ENCODE measurements around the gene KLHL22. TPM values are rescaled to one million over a fixed set of nuclear protein-coding genes. Genes with fewer than 3 reads are reported as not detected.
"Not testable (repeated sequence)": the region's sequence is repeated elsewhere in the genome, so short reads cannot be mapped to it uniquely, and the experiment has no call there.

Gene KLHL22
- total RNA-seq, 1 experiment from 2014 or later = 20.0 TPM

DNA sequence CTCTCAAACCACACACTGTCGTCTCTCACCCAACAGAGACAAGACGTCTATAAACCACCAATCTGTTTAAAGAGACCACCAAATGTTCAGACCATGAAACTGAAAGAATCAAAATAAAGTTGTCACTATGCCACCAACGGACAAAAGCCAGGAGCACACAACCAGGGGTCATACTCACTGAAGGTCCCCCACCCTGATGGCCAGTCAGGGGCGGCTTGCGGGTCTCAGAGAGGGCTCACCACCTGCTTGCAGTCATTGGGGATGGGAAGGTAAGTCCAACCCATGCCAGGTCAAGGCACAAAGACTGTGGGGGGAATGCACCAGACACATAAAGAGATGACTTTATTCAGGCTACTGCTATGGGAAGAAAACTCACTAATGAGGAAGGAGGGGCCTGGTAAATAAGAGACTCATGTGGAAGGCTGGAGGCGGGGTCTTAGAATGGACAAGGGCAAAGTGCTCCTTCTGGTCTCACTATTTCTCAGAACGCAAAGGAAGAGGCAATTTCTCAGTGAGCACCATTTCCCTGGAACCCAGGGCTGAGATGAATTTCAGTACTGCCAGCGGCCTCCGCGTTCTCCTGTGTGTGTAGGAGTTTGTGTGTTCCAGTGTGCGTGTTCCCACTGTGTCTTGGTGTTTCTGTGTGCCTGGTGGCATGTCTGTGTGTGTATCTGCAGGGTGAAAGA lies 75.3 kb downstream of the KLHL22 start:
- H3K4me1 ChIP-seq (replicated peaks; ENCODE audit: insufficient read depth) = no peaks in the 10 kb centered on the region
- no peak overlapping the region for H2AFZ ChIP-seq
- H3K36me3 ChIP-seq (ENCODE audit: low read depth) = no peaks in the 10 kb centered on the region
- ChIA-PET POLR2A (ENCODE audit: unreplicated experiment) (no interaction called here), CTCF (no interaction called here)
- intact Hi-C loops (cut with micrococcal nuclease; ENCODE audit: unreplicated experiment) = no loop called here
- H3K27ac ChIP-seq = no peak overlapping the region
- H3K9me2 ChIP-seq (ENCODE audit: insufficient read depth) = no peaks in the 10 kb centered on the region
- H3K9me3 ChIP-seq (ENCODE audit: insufficient read depth, low read depth) = no peaks in the 10 kb centered on the region
- H3K4me3 ChIP-seq = no peak overlapping the region
- BruUV-seq (replicated peaks) = no TSS peak
- no peaks in the 10 kb centered on the region for H3F3A ChIP-seq (ENCODE audit: insufficient read depth, low read depth)
- H3K79me2 ChIP-seq (ENCODE audit: low read depth) = no peaks in the 10 kb centered on the region
- H3K27me3 ChIP-seq (ENCODE audit: insufficient read depth, low read depth) = no peaks in the 10 kb centered on the region
- DNase-seq = no peak
- TF ChIP-seq EZH2 (IDR thresholded peaks at IDR 0.05; ENCODE audit: low read depth) = no peak
- TF ChIP-seq, protein P1, sequence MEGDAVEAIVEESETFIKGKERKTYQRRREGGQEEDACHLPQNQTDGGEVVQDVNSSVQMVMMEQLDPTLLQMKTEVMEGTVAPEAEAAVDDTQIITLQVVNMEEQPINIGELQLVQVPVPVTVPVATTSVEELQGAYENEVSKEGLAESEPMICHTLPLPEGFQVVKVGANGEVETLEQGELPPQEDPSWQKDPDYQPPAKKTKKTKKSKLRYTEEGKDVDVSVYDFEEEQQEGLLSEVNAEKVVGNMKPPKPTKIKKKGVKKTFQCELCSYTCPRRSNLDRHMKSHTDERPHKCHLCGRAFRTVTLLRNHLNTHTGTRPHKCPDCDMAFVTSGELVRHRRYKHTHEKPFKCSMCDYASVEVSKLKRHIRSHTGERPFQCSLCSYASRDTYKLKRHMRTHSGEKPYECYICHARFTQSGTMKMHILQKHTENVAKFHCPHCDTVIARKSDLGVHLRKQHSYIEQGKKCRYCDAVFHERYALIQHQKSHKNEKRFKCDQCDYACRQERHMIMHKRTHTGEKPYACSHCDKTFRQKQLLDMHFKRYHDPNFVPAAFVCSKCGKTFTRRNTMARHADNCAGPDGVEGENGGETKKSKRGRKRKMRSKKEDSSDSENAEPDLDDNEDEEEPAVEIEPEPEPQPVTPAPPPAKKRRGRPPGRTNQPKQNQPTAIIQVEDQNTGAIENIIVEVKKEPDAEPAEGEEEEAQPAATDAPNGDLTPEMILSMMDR (conservative IDR thresholded peaks at IDR 0.05) = no peak
- H3K4me2 ChIP-seq = no peak overlapping the region
- H4K20me1 ChIP-seq (ENCODE audit: insufficient read depth) = no peaks in the 10 kb centered on the region

DNA sequence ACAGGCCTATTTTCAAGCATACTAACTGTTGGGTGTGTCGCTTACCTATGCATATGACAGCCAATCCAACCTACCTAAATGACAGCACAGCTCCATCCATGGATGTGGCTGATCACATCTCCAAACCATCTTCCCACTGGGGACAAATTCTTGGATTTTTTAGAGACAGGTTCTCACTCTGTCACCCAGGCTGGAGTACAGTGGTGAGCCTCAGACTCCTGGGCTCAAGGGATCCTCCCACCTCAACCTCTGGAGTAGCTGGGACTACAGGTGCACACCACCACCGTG lies 76.0 kb downstream of the KLHL22 start:
- no peaks in the 10 kb centered on the region for H3K9me3 ChIP-seq (ENCODE audit: insufficient read depth, low read depth)
- H3K4me1 ChIP-seq (replicated peaks; ENCODE audit: insufficient read depth) = no peaks in the 10 kb centered on the region
- H4K20me1 ChIP-seq (ENCODE audit: insufficient read depth) = no peaks in the 10 kb centered on the region
- no peak overlapping the region for H2AFZ ChIP-seq
- TF ChIP-seq EZH2 (IDR thresholded peaks at IDR 0.05; ENCODE audit: low read depth) = no peak
- intact Hi-C loops (cut with micrococcal nuclease; ENCODE audit: unreplicated experiment) = loop anchor here (2.0 to 5.0 kb wide), 2 partner anchors 187 to 262 kb away; no protein-coding TSS in a partner anchor
- H3K27me3 ChIP-seq (ENCODE audit: insufficient read depth, low read depth) = no peaks in the 10 kb centered on the region
- H3F3A ChIP-seq (ENCODE audit: insufficient read depth, low read depth) = no peaks in the 10 kb centered on the region
- no peaks in the 10 kb centered on the region for H3K79me2 ChIP-seq (ENCODE audit: low read depth)
- BruUV-seq (replicated peaks) = no TSS peak
- CTCF ChIA-PET = no interaction called here
- no peak for DNase-seq
- no peak overlapping the region for H3K4me3 ChIP-seq
- H3K27ac ChIP-seq = no peak overlapping the region
- POLR2A ChIA-PET (ENCODE audit: unreplicated experiment) = no interaction called here
- no peaks in the 10 kb centered on the region for H3K36me3 ChIP-seq (ENCODE audit: low read depth)
- no peak overlapping the region for H3K4me2 ChIP-seq
- H3K9me2 ChIP-seq (ENCODE audit: insufficient read depth) = no peaks in the 10 kb centered on the region

DNA sequence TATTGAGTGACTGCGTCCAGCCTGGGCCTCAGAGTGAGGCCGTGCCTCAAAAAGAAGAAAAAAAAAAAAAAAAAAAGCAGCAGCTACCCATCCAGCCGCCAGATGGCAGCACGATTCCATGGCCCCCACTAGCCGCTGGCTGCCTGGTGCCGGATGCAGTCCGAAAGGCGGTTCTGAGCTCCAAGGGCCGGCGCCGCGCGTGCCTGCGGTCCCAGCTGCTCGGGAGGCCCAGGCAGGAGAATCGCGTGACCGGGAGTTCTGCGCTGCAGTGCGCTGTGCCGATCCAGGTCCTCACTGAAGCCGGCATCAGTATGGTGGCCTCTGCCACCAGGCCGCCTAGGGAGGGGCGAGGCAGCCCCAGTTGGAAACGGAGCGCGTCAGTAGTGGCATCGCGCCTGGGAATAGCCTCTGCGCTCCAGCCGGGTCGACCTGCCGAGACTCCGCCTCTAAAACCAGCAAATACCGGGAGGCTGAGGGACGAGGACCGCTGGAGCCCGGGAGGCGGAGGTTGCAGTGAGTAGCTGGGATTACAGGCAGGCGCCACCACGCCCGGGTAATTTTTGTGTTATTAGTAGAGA lies 77.3 kb downstream of the KLHL22 start:
- H4K20me1 ChIP-seq (ENCODE audit: insufficient read depth) = no peaks in the 10 kb centered on the region
- CTCF ChIA-PET = interaction anchor here (0.5 to 0.8 kb wide), 5 partner anchors 30 to 123 kb away, joined by 3 to 21 read pairs (median 10); no protein-coding TSS in a partner anchor
- H3K9me2 ChIP-seq (ENCODE audit: insufficient read depth) = no peaks in the 10 kb centered on the region
- H3K4me2 ChIP-seq = peak overlapping the region; percentile 72
- H3K4me1 ChIP-seq (replicated peaks; ENCODE audit: insufficient read depth) = no peaks in the 10 kb centered on the region
- no TSS peak for BruUV-seq (replicated peaks)
- no peaks in the 10 kb centered on the region for H3F3A ChIP-seq (ENCODE audit: insufficient read depth, low read depth)
- H2AFZ ChIP-seq = no peak overlapping the region; the same call in 1 of the 2 replicates
- H3K27ac ChIP-seq = no peak overlapping the region
- TF ChIP-seq, protein P1 (conservative IDR thresholded peaks at IDR 0.05) = peak; percentile 83
- no peak for TF ChIP-seq EZH2 (IDR thresholded peaks at IDR 0.05; ENCODE audit: low read depth)
- H3K79me2 ChIP-seq (ENCODE audit: low read depth) = no peaks in the 10 kb centered on the region
- intact Hi-C loops (cut with micrococcal nuclease; ENCODE audit: unreplicated experiment) = loop anchor here (2.0 to 5.0 kb wide), 2 partner anchors 189 to 261 kb away; no protein-coding TSS in a partner anchor
- H3K36me3 ChIP-seq (ENCODE audit: low read depth) = no peaks in the 10 kb centered on the region
- no peaks in the 10 kb centered on the region for H3K9me3 ChIP-seq (ENCODE audit: insufficient read depth, low read depth)
- no peaks in the 10 kb centered on the region for H3K27me3 ChIP-seq (ENCODE audit: insufficient read depth, low read depth)
- DNase-seq = peak in 1 of 2 experiments; percentile 50
- peak overlapping the region; percentile 46; the same call in 1 of the 2 replicates for H3K4me3 ChIP-seq
- POLR2A ChIA-PET (ENCODE audit: unreplicated experiment) = interaction anchor here (1.0 kb wide), 1 partner anchor 76 kb away, joined by 24 read pairs; no protein-coding TSS in a partner anchor

DNA sequence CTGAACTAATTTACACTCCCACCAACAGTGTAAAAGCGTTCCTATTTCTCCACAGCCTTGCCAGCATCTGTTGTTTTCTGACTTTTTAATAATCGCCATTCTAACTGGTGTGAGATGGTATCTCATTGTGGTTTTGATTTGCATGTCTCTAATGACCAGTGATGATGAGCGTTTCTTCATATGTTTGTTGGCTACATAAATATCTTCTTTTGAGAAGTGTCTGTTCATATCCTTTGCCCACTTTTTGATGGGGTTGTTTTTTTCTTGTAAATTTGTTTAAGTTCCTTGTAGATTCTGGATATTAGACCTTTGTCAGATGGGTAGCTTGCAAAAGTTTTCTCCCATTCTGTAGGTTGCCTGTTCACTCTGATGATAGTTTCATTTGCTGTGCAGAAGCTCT lies 79.9 kb downstream of the KLHL22 start:
- H2AFZ ChIP-seq; H3K27me3 ChIP-seq (ENCODE audit: insufficient read depth, low read depth); H3K9me3 ChIP-seq (ENCODE audit: insufficient read depth, low read depth); H3K4me3 ChIP-seq; H3K36me3 ChIP-seq (ENCODE audit: low read depth); CTCF ChIA-PET; H4K20me1 ChIP-seq (ENCODE audit: insufficient read depth); DNase-seq; H3F3A ChIP-seq (ENCODE audit: insufficient read depth, low read depth); H3K27ac ChIP-seq; H3K4me1 ChIP-seq (replicated peaks; ENCODE audit: insufficient read depth); H3K79me2 ChIP-seq (ENCODE audit: low read depth); H3K9me2 ChIP-seq (ENCODE audit: insufficient read depth); H3K4me2 ChIP-seq; BruUV-seq (replicated peaks); POLR2A ChIA-PET (ENCODE audit: unreplicated experiment): not testable (repeated sequence)
- intact Hi-C loops (cut with micrococcal nuclease; ENCODE audit: unreplicated experiment) = loop anchor here (5.0 kb wide), 1 partner anchor 258 kb away; no protein-coding TSS in a partner anchor

DNA sequence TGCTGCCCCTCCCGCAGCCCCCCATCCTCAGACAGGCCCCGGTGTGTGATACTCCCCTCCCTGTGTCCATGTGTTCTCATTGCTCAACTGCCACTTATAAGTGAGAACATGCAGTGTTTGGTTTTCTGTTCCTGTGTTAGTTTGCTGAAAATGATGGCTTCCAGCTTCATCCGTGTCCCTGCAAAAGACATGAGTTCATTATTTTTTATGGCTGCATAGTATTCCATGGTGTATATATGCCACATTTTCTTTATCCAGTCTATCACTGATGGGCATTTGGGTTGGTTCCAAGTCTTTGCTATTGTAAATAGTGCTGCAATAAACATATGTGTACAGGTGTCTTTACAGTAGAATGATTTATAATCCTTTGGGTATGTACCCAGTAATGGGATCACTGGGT lies 80.4 kb downstream of the KLHL22 start:
- H3F3A ChIP-seq (ENCODE audit: insufficient read depth, low read depth); BruUV-seq (replicated peaks); H3K27me3 ChIP-seq (ENCODE audit: insufficient read depth, low read depth); H3K4me2 ChIP-seq; POLR2A ChIA-PET (ENCODE audit: unreplicated experiment); H3K9me3 ChIP-seq (ENCODE audit: insufficient read depth, low read depth); CTCF ChIA-PET; H3K4me3 ChIP-seq; DNase-seq; H3K79me2 ChIP-seq (ENCODE audit: low read depth); H3K4me1 ChIP-seq (replicated peaks; ENCODE audit: insufficient read depth); H2AFZ ChIP-seq; H3K27ac ChIP-seq; H4K20me1 ChIP-seq (ENCODE audit: insufficient read depth); H3K9me2 ChIP-seq (ENCODE audit: insufficient read depth); H3K36me3 ChIP-seq (ENCODE audit: low read depth): not testable (repeated sequence)
- intact Hi-C loops (cut with micrococcal nuclease; ENCODE audit: unreplicated experiment) = loop anchor here (5.0 kb wide), 1 partner anchor 258 kb away; no protein-coding TSS in a partner anchor

All from PC-9 (cell line).